ENCODE measurements around the gene APELA.

DNA sequence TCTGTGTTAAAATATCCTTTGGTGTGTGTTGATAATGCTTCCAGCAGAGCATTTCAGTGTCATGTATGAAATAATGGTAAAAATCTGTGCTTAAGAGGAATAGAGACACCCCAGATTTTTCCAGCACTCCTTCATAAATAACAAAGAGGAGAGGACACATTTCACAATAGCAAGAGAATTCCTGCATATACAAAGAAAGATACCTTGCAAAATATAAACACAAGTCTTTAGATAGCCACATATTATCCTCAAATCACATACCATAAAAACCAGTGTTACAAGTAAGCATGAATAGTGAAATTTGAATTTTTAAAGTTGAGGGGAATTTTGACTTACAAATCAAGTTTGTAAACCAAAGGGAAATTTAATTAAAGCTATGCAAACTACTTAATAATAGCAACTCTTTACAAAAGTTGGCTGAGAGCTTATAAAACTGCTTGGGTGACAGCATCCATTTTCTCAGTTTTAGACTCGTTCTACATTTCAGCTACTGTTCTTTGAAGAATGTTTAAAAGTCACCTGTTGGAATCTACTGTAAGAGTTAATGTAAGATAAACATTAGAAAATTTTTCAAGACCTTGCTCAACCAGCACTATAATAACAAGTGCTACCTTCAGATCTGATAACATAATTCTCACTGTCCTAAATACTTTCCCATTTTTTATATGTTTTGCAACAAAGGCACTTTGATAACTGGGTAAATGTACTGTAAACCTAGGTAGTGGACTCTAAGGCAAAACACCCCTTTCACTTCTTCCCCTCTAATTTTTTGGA lies 3.7 kb downstream of the APELA start:
- TF ChIP-seq, protein P1, sequence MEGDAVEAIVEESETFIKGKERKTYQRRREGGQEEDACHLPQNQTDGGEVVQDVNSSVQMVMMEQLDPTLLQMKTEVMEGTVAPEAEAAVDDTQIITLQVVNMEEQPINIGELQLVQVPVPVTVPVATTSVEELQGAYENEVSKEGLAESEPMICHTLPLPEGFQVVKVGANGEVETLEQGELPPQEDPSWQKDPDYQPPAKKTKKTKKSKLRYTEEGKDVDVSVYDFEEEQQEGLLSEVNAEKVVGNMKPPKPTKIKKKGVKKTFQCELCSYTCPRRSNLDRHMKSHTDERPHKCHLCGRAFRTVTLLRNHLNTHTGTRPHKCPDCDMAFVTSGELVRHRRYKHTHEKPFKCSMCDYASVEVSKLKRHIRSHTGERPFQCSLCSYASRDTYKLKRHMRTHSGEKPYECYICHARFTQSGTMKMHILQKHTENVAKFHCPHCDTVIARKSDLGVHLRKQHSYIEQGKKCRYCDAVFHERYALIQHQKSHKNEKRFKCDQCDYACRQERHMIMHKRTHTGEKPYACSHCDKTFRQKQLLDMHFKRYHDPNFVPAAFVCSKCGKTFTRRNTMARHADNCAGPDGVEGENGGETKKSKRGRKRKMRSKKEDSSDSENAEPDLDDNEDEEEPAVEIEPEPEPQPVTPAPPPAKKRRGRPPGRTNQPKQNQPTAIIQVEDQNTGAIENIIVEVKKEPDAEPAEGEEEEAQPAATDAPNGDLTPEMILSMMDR (IDR thresholded peaks at IDR 0.05), result no peak
- TF ChIP-seq POLR2AphosphoS5 (IDR thresholded peaks at IDR 0.05), result no peak
